ENCODE measurements around the gene CHAT. TPM values are rescaled to one million over a fixed set of nuclear protein-coding genes. Genes with fewer than 3 reads are reported as not detected.

CHAT gene
- total RNA-seq, 1 donor, result not detected

DNA sequence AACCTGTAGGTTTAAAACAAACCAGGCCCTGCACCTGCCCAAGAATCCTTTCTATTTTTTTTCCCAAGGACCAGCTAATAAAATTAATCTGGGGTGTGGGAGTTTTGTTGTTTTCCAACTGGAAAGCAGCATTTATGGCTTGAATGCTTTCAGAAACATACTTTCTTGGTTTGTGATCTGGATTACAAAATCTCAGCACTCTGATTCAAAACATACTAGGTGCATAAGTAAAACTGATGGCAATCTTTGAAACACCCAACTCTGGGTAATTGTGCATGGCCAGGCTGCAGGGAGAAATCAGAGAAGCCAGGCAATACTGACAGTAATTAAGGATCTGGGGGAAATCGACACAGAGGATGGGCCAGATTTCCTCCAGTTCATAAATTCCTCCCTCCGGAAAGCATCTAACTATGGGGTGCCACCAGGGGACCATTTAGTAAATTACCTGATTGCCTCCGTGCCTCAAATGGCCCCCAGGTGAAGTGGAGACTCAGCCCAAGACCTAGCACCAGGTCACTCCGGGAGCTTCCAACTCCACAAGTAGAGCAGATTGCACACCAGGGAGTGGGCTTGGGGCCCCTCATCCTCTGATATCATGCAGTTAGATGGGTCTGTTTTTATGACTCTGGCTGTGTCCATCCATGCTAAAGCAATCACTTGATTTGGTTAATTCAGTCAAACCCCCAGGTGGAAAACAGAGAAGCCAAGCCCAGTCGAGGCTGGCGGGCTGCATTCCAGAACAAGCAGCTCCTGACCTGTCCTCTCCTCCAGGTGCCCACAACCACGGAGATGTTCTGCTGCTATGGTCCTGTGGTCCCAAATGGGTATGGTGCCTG, 50.4 kb downstream of the CHAT start:
- no peak overlapping the region for H3K4me3 ChIP-seq (ENCODE audit: low read depth, low read length)
- no peak for TF ChIP-seq CTCF (IDR thresholded peaks at IDR 0.05; ENCODE audit: insufficient read depth, low read length)
- no peak for DNase-seq (ENCODE audit: low read depth)

DNA sequence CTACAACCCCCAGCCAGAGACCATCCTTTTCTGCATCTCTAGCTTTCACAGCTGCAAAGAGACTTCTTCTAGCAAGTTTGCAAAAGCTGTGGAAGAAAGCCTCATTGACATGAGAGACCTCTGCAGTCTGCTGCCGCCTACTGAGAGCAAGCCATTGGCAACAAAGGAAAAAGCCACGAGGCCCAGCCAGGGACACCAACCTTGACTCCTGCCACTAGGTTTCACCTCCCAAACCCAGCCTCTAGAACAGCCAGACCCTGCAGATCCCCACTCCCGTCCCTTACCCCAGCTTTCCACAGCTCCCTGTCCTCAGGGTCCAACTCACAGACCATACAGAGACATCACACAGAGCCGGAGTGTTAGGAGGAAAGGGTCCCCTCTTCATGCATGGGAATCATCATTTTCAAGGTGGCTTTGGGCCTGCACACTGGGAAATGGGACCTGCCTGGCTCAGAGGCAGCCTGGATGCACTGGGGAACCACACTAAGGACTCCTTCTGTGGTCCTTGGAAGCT, 51.1 kb downstream of the CHAT start:
- DNase-seq (ENCODE audit: low read depth), result no peak
- TF ChIP-seq CTCF (IDR thresholded peaks at IDR 0.05; ENCODE audit: insufficient read depth, low read length), result no peak
- no peak overlapping the region for H3K4me3 ChIP-seq (ENCODE audit: low read depth, low read length)

DNA sequence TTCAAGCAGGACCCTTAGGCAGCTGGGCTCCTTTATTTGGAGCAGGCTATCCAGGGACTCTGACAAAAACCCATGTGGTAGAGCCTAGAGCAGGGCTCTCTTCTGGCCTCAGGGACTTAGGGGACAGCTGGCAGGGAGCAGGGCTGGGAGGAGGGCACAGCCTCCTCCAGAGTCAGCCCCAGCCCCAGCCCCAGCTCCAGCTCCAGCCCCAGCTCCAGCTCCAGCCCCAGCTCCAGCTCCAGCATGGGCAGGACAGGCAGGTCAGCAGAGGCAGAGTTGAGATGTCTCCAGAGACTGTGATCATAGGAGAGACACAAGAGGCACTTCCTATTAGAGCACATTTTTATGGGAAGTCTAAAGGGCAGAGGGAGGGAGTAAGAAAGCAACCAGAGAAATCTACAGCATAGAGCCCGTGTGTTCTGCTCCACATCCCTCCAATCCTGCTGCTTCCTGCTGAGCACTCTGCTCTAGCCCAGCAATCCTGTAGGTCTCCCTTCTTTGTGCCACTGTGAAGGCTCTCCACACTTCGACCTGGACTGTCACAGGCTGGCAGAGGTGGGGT, 52.3 kb downstream of the CHAT start:
- no peak overlapping the region for H3K4me3 ChIP-seq (ENCODE audit: low read depth, low read length)
- DNase-seq (ENCODE audit: low read depth), result no peak
- TF ChIP-seq CTCF (IDR thresholded peaks at IDR 0.05; ENCODE audit: insufficient read depth, low read length), result no peak

- no peak overlapping the region for H3K4me3 ChIP-seq (ENCODE audit: low read depth, low read length)
- DNase-seq (ENCODE audit: low read depth), result no peak
- no peak for TF ChIP-seq CTCF (IDR thresholded peaks at IDR 0.05; ENCODE audit: insufficient read depth, low read length)
These were observed 52.8 kb downstream of the CHAT start for GRCh38 chr10:49666685-49667084.

- H3K4me3 ChIP-seq (ENCODE audit: low read depth, low read length), result no peak overlapping the region
- no peak for DNase-seq (ENCODE audit: low read depth)
- TF ChIP-seq CTCF (IDR thresholded peaks at IDR 0.05; ENCODE audit: insufficient read depth, low read length), result no peak
These were observed 54.2 kb downstream of the CHAT start for GRCh38 chr10:49667991-49668390.

- H3K4me3 ChIP-seq (ENCODE audit: low read depth, low read length), result no peak overlapping the region
- no peak for DNase-seq (ENCODE audit: low read depth)
- no peak for TF ChIP-seq CTCF (IDR thresholded peaks at IDR 0.05; ENCODE audit: insufficient read depth, low read length)
These were observed 54.8 kb downstream of the CHAT start for GRCh38 chr10:49668684-49669083.
